ENCODE results near the gene DACH1. TPM values are rescaled to one million over a fixed set of nuclear protein-coding genes. Genes with fewer than 3 reads are reported as not detected.

Gene DACH1
- total RNA-seq, 1 experiment from 2014 or later = 0.31 TPM

DNA sequence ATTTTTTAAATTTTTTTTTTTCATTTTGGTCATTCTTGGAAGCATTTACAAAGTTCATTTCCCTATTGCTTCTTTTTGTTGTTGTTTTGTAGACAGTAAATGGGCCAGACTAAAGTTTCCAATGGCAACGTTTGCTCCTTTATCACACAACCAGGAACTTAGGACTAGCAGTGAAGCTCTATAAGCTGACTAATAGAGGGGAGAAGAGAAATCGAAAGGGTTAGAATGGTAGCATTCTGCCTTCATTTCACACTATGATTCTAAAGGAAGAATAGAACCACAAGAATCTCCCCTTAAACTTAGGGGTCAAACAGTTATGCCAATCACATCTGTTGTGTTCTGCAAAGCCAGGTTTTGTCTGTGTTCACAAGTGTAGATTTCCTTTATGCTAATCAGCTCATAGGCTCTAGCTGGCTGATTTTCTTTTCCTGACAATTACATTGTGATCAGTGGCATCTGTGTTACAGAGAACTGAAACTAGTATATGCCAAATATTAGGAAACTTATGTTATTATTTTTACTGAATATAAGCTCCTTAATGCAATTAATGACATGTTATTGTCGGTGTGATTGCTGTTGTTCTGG is 467.3 kb downstream of the DACH1 start (continued):
- TF ChIP-seq, protein P1, sequence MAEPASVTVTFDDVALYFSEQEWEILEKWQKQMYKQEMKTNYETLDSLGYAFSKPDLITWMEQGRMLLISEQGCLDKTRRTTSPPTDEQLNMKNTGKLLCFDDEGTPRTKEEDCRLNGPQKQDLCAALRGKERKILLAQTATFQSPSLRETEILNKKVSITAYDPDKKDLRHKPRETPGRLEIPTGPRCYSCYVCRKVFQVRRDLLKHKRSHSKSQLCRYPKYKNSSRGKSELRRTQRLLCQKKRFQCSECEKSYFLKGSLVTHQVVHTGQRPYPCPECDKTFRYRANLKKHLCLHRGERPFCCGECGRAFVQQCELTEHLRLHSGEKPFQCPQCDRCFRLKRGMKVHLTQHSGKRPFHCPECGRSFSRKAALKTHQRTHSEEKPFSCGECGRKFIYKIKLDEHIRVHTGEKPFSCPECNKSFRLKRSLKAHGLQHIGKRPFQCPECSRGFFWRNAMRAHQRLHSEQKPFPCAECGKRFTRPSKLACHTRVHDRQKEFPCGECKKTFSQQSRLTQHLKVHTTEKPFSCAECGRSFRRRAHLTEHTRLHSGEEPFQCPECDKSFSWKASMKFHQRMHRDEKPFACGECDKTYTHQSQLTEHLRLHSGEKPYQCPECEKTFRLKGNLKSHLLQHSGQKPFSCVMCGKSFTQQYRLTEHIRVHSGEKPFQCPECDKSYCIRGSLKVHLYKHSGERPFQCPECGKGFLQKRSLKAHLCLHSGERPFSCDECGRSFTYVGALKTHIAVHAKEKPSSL (CRISPR knock-in tag; conservative IDR thresholded peaks at IDR 0.05) = no peak
- TF ChIP-seq ATF6 (CRISPR knock-in tag; IDR thresholded peaks at IDR 0.05) (no peak), PREB (CRISPR knock-in tag; IDR thresholded peaks at IDR 0.05; ENCODE audit: borderline replicate concordance) (no peak), TEAD1 (CRISPR knock-in tag; IDR thresholded peaks at IDR 0.05) (no peak), EMX1 (CRISPR knock-in tag; IDR thresholded peaks at IDR 0.05) (no peak), ELF4 (CRISPR knock-in tag; IDR thresholded peaks at IDR 0.05; ENCODE audit: low read depth) (no peak), ZNF121 (CRISPR knock-in tag; IDR thresholded peaks at IDR 0.05) (no peak), MXD4 (CRISPR knock-in tag; IDR thresholded peaks at IDR 0.05; ENCODE audit: borderline replicate concordance) (no peak), CREB1 (CRISPR knock-in tag; IDR thresholded peaks at IDR 0.05) (no peak)
- TF ChIP-seq, protein P2, sequence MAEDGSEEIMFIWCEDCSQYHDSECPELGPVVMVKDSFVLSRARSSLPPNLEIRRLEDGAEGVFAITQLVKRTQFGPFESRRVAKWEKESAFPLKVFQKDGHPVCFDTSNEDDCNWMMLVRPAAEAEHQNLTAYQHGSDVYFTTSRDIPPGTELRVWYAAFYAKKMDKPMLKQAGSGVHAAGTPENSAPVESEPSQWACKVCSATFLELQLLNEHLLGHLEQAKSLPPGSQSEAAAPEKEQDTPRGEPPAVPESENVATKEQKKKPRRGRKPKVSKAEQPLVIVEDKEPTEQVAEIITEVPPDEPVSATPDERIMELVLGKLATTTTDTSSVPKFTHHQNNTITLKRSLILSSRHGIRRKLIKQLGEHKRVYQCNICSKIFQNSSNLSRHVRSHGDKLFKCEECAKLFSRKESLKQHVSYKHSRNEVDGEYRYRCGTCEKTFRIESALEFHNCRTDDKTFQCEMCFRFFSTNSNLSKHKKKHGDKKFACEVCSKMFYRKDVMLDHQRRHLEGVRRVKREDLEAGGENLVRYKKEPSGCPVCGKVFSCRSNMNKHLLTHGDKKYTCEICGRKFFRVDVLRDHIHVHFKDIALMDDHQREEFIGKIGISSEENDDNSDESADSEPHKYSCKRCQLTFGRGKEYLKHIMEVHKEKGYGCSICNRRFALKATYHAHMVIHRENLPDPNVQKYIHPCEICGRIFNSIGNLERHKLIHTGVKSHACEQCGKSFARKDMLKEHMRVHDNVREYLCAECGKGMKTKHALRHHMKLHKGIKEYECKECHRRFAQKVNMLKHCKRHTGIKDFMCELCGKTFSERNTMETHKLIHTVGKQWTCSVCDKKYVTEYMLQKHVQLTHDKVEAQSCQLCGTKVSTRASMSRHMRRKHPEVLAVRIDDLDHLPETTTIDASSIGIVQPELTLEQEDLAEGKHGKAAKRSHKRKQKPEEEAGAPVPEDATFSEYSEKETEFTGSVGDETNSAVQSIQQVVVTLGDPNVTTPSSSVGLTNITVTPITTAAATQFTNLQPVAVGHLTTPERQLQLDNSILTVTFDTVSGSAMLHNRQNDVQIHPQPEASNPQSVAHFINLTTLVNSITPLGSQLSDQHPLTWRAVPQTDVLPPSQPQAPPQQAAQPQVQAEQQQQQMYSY (CRISPR knock-in tag; IDR thresholded peaks at IDR 0.05) = no peak

DNA sequence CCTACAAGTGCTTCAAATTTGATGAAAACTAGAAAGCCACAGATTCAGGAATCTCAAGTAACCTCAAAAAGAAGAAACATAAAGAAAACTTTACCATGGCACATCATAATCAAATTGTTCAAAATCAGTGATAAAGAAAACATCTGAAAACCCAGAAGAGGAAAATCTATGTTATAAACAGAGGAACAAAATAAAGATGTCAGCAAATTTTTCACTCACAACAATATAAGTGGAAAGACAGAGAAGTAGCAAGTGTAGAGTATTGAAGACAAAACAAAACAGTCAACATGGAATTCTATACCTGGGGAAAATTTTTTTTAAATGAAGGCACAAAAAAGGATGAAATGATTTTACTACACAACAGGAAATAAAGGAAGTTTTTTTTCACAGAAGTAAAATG is 470.9 kb downstream of the DACH1 start:
- Mint-ChIP-seq H3K36me3 (peaks cover under 1% of the 10 kb centered on the region; the same call in 1 of the 2 replicates), H3K9me3 (peaks cover 12% of the 10 kb centered on the region), H3K4me3 (no peak overlapping the region), H3K27me3 (ENCODE audit: low read depth) (no peaks in the 10 kb centered on the region), H3K27ac (no peak overlapping the region), H3K4me1 (no peaks in the 10 kb centered on the region)
- ATAC-seq = no peak
- no peak for DNase-seq (ENCODE audit: low spot score)
- CTCF ChIA-PET = no interaction called here
- POLR2A ChIA-PET = no interaction called here
- TF ChIP-seq, protein P1 (CRISPR knock-in tag; conservative IDR thresholded peaks at IDR 0.05) = no peak
- TF ChIP-seq ZBTB43 (CRISPR knock-in tag; IDR thresholded peaks at IDR 0.05) (no peak), NR3C1 (CRISPR knock-in tag; conservative IDR thresholded peaks at IDR 0.05; ENCODE audit: low read depth) (no peak), RELA (CRISPR knock-in tag; IDR thresholded peaks at IDR 0.05; ENCODE audit: borderline replicate concordance) (no peak), ZNF416 (CRISPR knock-in tag; IDR thresholded peaks at IDR 0.05) (no peak), RORB (CRISPR knock-in tag; IDR thresholded peaks at IDR 0.05) (no peak), EMX1 (CRISPR knock-in tag; IDR thresholded peaks at IDR 0.05) (no peak), AR (CRISPR knock-in tag; IDR thresholded peaks at IDR 0.05) (no peak), CBFB (CRISPR knock-in tag; IDR thresholded peaks at IDR 0.05; ENCODE audit: low read depth) (no peak), NR1H2 (CRISPR knock-in tag; IDR thresholded peaks at IDR 0.05) (no peak), ZNF263 (CRISPR knock-in tag; IDR thresholded peaks at IDR 0.05; ENCODE audit: low read depth) (no peak)
- TF ChIP-seq, protein P3, sequence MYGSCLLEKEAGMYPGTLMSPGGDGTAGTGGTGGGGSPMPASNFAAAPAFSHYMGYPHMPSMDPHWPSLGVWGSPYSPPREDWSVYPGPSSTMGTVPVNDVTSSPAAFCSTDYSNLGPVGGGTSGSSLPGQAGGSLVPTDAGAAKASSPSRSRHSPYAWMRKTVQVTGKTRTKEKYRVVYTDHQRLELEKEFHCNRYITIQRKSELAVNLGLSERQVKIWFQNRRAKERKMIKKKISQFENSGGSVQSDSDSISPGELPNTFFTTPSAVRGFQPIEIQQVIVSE (CRISPR knock-in tag; IDR thresholded peaks at IDR 0.05; ENCODE audit: borderline replicate concordance) = no peak
